HG02885 (cell line): ENCODE data around the gene EIF3F.

Source experiments
- ATAC-seq: cut with Tn5 transposase; IDR thresholded peaks from one replicate; pipeline ENCODE4 v1.9.1; 2021; ENCODE audit warnings: mild to moderate bottlenecking; ENCODE audit not compliant: unreplicated experiment, poor library complexity

Gene EIF3F

DNA sequence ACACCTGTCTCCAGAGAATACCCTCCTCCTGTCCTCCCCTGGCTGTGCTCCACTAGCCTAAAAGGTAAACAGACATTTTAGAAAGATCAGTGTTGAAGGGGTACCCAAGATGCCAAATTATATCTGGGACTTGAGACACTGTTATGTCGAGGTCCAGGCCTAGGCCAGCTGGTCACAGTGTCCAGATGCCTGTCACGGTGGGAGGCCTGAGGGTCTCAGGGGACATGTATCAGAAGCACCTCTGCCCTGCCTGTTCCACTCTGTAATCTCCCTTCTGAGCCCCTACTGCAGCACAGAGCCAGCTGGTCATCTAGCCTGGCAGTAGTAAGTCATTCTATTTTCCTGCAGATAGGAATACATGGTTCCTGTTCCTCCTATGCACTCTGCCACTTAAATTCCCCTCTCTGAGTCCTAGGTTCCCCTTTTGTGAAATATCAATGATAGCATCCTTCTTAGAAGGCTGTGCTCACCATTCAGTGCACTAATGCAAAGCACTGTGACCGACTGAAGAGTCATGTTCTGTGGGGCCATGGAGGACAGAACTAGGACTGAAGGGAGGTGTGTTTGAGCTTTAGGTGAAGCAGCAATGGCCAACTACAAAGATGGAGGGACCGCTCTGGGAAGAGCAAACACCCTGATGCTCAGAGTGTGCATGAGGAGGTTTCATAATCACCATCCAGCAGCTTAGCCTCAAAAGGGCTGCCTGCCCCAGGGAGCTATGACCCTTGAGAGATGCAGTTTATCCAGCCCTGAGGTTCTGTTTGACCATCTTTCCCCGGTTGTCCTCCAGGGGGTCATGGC lies 49.1 kb downstream of the EIF3F start:
- no peak for ATAC-seq

DNA sequence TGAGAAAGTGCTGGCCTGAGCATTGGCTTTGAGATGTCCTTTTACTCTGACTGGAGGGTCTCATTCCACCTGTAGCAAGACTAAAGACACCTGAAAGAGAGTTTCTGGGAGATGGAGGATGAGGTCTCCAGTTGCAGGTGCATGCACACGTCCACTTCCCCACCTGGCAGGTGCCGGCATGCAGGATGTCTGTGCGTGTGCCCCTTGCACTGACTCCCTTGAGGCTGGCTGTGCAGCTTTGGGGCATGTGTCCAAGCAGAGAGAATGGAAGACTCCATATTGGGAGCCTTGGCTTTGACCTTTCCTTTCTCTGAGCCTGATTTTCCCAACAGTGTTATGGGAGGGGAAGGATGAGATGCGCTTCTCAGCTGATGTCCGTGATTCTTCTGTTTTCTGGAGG lies 49.8 kb downstream of the EIF3F start:
- no peak for ATAC-seq

- ATAC-seq, result no peak
These were observed 51.3 kb downstream of the EIF3F start for GRCh38 chr11:8038393-8038792.

DNA sequence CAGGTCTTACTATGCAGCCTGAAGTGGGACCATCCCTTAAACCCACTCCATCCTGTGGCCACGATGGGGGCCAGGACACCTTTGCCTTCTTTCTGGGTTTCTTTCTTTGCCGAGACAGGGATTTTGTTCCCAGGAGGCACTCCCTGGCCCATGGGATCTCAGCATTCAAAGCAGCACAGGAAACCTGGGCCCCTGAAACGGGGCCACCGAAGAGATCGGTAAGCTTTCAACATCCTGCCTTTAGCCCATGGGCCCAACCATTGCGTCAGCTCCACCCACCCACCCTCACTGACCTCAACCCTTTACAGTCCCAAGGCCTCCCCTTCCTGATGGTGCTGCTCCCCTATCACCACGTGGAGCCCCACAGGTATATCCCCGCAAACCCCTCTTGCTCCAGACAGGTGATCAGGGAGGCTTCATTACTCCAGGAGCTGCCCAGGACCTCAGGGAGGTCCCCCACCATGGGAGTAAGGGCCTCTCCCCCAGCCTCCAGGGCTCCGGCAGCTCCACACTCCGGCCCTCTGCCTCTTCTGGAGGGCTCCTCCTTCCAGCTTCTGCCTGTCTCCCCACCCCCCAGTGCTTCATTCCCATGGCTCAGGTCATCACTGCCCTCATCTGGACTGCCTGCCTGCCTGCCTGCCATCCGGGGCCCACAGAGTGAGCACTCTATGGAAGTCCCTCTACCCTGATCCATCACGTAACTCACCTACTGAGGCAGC lies 51.8 kb downstream of the EIF3F start:
- no peak for ATAC-seq

DNA sequence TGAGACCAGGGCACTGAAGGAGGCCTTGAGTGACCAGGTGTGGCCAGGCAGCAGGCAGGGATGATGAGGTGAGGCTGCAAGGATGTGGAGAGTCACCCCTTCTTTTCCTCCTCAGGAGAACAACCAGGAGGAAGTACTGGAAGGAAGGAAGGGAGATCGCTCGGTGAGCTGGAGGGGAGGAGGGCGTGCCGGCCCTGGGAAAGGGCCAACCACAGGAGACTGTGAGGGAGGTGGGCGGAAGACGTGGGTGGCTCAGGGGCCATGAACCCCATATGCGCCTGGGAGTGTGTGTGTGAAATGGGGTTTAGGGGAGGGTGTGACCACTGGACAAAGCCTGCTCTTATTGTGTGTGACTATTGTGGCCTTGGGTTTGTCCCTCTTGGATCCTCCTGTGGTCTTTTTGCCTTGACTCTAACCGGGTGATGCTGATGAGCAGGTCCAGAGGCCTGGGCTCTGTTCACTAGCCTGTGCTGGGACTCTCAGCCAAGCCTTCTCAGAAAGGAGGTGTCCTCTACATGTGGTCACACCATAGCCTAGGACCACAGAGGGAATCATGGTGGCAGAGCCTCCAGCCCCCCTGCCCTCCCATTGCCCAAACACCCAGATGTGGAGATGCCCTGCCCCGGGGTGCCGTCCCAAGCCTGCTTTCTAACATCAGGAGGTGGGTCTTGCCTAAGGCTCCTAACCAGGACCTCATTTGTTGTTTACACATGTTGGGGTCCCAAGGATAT lies 52.6 kb downstream of the EIF3F start:
- no peak for ATAC-seq

- no peak for ATAC-seq
These were observed 53.3 kb downstream of the EIF3F start for GRCh38 chr11:8040261-8040920.

DNA sequence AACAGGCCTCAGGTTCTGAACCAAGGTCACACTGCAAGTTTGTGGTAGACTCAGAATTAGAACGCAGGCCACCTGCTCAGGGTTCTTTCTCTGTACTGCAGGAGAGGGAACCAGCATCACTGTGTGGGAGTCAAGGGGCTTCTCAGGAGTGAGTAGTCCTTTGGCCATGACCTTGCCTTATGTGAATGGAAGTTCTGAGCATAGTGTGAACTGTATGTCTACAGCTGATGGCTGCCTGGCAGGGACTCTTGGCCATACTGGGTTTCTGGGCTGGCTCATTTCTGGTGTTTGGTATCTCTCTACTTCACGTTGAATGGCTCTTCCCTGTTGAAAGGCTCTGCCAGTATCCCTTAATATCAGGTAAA lies 53.8 kb downstream of the EIF3F start:
- no peak for ATAC-seq

GRCh38 chr11:8041576-8041975 lies 54.4 kb downstream of the EIF3F start:
- no peak for ATAC-seq

DNA sequence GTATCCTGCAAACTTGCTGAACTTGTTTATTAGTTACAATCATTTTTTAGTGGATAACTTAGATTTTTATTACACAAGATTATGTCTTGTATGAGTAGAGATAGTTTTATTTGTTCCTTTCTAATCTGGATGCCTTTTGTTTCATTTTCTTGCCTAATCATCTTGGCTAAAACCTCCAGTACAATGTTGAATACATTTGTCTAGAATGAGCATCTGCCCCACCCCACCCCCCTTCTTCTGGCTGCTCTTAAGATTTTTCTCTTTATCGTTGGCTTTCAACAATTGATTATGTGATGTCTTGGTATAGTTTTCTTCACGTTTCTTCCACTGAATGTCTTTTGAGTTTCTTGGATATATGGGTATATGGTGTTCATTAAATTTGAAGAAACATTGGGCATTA lies 56.6 kb downstream of the EIF3F start:
- no peak for ATAC-seq

GRCh38 chr11:8045839-8046238 lies 58.7 kb downstream of the EIF3F start:
- ATAC-seq, result no peak

GRCh38 chr11:8047382-8047781 lies 60.2 kb downstream of the EIF3F start:
- ATAC-seq, result no peak

DNA sequence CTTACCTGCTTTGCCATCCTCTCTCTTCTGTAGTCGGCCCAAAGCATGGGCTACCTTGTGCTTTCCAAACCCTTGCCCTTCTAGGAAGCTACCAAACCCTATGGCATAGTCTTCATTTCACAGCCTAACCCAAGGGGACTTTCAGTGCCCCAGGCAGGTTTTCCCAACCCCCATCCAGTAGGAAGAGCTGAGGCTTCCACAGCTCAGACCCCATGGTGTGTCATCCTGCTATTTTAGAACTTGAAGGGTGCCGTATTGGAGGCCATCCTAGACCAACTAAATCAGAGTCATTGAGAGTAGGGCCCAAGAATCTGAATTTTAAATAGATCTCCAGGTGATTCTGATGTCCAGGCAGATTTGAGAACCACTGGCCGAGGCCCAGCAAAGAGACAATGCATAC lies 61.9 kb downstream of the EIF3F start:
- no peak for ATAC-seq
